ENCODE results near the gene SRGAP1.

The SRGAP1 gene

DNA sequence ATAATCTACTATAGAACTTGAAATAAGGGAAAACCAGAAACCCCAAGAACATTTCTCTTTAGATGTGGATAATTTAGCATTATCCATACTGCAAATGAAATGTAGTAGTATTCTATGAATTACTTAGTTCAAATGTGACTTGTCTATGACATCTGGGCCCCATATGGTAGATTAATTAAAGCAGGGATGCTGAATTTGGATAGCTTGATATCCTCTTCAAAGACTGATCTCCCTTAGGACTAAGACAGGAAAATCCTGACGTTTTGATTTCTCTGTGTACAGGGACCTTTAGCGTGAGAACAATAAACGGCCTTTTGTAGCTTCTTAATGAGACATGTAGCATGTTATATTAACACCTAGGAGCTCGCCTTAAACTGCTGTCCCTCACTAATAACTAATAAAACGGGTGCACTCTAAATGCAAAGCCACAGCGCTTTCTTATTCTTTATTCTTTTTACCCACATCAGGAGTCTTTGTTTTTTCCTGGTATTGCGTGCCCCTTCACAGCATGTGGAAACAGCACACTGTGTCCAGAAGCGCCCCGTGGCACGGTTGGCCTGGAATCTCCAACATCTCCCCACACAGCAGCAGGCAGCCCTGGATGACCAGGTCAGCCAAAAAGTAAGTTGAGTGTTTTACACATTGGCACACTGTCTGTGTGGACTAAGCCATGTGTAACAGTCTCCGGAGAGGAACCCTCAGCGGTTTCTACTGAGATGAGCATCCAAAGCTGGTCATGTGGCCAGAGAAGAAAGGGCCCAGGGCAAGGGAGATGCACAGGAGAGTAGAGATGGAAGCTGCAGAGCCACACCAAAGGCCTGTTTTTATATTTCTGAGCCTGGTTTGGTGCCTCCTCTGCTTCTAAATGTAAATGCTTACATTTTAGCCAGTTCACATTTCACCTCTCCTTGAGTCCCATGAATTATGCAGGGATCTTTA lies 93.1 kb downstream of the SRGAP1 start:
- no peak for DNase-seq (ENCODE audit: low read depth, low spot score)

DNA sequence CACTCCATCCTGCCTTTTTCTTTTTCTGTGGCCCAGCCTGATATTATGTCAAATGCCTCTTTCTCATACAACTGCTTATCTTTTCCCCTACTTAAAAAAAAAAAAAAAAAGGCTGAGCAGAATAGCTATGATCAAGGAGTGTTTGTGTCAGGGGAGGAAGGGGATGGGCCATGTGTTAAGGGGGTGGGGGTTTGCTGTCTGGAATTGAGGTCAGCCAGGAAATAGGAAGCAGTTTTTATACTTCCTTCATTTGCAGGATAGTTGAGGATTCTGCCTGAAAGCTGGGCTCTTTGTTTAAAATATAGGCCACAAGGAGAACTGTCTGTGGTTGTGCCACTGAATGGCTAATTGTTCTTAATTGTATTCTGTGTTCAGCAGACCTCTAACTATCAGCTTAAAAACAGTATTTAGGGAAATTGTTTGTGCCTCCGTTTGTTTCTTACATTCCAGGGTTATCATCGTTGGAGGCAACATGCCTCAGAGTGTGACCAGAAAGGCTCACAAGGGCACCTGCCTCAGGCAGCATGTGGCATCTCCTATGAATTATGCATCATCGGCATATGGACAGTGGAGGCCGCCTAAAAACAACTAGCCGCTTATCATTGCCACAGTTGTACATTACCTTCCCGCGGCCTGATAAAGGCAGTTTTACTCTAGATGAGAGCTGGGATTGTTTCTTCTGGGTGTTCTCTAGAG lies 96.0 kb downstream of the SRGAP1 start:
- DNase-seq (ENCODE audit: low read depth, low spot score): no peak

DNA sequence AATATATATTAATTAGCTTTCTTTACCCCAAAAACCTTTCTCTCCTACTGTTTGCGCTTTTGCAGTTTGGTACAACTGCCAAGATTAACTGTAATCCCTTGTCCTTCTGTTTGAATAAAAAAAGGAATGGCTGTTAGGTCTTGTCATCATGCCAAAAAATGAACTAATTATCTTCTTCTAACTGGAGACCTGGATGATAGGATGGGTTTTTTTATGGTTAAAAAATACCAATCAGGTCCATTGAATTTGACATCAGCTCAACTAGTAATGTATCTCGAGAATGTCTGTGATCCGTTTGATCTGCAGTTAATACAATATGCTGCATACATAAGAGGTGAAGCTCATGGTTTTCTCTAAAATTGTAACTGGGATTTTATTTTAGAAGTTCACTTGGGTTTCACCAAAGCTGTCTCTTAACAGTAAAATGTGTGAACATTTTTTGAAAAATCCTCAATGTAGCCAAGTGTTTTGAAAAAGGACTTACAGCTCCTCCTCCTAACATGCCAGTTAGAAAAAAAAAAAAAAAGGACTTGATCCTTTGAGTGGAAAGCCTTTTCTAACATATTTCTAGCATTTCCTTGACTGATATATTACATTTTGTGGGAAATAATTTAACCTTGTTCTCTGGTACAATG lies 96.8 kb downstream of the SRGAP1 start:
- DNase-seq (ENCODE audit: low read depth, low spot score): no peak

DNA sequence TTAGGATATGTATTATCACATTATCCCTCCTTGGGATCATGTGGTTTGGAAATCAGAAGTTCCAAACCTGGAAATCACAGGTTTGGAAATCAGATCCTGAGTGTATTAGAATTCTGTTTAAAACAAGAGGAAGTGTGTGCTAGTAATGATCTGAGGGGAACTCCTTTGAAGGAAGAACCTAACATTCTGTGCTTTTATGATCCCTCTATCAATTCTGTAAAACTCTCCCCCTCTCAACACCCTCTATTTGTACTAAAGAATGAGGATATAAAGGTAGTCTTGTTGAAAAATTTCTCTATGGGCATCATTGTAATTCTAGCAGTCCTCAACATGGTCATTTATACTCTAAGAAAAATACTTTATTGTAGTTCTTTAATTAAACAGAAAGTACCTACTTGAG lies 97.4 kb downstream of the SRGAP1 start:
- DNase-seq (ENCODE audit: low read depth, low spot score): no peak

DNA sequence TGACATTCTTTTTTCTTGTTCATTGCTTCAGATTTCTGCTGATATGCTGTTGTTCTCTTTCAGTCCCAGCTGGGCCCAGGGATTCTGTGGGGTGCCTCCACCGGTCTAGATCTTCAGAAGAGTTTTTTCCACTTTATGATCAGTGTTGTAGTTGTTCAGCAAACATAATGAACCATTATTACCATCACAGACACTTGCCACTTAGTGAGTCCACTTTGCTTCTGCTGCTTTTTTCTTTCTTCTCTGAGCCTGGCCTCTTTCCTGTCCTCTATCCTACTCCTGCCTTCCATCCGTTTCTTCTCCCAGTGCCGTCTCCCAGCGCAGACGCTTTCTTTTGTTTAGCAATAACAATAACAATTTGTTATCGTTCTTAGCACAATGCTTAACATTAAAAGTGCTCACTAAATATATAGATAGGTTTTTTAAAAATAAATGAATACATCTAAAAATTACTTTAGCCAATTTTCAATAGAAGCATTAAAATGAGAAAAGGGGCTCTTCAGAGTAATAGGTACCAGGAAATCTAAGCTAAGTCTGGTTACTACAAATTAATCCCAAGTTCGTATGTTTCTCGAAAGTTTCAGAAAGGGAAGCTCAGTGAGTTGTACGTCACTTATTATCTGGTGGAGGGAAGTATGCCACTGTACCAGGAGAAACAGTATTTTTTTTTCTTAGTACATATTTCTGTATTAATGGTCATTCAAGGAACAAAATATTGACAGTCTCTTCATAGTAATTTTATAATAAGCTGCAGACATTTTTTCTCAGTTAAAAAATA lies 98.2 kb downstream of the SRGAP1 start:
- DNase-seq (ENCODE audit: low read depth, low spot score): no peak

DNA sequence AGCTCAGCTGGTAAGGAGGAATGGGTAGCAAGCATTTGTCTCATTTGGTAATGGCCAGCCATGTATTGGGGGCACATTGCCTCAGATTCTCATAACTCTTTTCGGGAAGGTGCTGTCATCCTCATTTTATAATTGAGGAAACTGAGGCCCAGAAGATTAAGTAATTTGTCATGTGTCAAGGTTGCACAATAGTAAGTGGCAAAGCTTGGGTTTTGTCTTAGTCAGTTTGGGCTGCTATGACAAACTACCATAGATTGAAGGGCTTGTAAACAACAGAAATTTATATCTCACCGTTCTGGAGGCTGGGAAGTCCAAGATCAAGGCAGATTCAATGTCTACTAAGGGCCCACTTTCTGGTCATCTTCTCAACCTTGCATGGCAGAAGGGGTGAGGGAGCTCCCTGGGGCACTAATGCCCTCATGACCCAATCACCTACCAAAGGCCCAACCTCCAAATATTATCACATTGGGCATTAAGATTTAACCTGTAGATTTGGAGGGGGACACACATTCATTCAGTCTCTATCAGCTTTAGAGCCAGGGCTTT lies 99.6 kb downstream of the SRGAP1 start:
- no peak for DNase-seq (ENCODE audit: low read depth, low spot score)

DNA sequence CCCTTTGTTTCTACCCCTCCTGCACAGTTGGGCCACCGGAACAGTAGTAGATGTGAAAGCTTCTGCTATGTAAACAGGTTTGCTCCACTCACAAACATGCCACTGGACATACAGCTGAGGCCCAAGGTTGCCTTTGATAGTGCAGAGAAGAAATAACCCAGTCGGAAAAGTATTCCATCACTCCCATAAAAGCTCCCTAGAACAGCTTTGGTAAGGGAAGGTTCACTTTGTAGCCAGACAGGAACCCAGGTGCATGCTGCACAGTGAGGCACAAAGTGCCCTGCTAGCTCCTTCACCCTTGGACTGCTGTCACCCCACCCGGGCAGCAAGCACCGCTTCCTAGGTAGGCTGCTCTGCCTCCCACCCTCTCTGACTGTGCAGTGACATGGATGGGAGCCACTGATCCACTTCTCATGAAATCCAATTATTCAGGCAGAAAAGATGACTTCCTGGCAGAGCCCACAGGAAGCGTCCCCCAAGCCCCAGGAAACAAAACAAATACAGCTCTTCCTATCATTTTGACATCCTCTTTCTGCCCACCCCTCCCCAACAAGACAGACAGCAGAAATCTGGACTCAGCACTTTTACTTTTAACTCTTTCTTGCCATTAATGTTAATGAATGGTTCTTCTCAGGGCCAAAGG lies 100.2 kb downstream of the SRGAP1 start:
- no peak for DNase-seq (ENCODE audit: low read depth, low spot score)

DNA sequence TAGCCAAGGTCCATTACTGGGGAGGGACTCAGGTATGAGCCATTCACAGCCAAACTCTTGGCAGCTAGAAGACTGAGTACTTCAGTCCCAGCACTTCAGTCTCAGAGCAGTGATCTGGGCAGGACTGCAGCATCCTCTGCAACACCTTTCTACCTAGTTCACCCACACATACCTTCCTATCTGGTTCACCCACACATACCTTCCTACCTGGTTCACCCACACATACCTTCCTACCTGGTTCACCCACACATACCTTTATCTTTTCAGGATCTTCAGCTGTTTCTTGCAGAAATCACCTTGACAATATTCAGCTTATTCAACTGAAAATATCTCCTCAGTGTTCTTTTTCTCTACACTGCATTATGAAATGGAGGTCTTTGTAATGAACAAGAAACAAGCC lies 101.3 kb downstream of the SRGAP1 start:
- no peak for DNase-seq (ENCODE audit: low read depth, low spot score)

DNA sequence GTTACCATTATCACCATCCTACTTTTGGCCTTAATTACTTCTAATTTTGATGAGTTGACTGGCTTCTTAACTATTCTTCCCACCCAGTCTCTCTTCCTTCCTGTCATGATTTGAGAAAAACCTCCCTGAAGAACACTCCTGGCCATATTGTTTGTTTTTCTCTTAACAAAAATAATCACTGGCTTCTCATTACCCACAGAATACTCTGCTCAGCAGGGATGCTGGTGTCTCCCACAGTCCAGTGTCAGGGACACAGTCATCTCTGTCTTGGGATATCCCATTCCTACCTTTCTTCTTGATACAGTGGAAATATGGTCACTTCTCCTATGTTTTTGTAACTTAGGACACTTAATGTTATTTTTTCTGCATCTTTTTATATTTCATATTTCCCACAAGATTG lies 103.7 kb downstream of the SRGAP1 start:
- DNase-seq (ENCODE audit: low read depth, low spot score): no peak

DNA sequence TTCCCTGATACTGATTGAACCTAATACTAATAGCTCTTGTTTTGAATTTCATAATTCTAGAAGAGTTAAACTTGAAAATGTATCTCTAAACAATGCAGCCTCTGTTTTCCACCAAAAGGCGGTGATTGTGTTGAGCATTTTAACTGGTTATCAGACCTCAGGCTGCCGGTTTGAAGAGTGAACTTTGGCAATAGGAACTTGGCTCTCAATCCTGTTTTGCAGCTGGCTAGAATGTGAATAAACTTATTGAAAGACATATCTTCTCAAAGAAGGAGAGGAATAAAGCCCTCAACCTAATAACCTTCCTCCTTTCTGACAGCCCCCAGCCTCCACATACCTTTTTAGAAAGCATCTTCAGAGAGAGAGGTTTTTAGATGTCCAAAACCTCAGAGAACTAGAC lies 105.4 kb downstream of the SRGAP1 start:
- DNase-seq (ENCODE audit: low read depth, low spot score): peak; percentile 32

DNA sequence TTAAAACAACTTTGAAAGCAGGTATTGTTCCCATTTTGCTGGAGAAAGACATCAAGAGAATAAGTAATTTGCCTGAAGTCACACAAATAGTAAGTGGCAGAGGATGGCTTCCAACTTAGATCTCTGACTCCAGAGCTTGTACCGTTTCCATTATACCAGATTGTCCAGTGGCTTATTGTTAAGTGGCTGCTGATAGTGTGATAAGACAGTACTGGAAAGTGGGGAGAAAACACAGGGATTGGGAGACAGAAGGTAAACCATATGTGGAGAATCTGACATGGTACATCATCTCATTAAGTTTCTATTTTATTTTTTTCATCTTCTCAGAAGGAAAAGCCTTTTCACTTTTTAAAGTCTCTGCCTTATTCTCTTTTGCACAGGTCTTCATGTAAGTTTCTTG lies 108.5 kb downstream of the SRGAP1 start:
- DNase-seq (ENCODE audit: low read depth, low spot score): no peak

DNA sequence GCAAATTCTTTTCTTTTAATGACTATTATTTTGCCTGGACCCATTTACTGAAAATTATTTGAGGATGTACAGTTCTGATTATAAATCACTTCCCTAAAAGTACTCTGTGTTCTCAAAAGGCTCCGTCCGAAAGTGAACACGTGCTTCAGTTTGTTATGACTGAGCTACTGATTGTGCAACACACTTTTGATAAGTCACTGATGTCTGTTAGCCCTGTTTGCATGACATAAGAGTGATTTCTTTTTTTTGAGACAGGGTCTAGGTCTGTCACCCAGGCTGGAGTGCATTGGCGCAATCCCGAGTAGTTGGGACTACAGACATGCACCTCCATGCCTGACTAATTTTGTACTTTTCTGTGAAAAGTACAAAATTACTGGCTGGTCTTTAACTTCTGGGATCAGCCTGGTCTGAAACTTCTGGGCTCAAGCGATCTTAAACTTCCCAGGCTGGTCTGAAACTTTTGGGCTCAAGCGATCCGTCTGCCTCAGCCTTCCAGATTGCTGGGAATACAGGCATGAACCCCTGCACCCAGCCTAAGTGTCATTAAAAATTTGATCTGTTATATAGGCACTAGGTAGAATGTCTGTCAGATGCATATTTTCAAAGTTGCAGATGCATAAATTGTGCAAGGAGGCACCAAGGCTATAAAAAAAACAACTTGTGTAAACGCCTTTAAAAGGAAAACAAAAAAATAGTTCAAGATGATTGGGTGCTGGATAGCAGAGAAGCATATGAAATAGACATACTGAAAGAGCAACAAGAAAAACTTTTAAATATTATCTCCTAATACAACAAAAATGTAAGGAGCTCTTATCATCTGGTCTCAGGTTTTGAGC lies 111.5 kb downstream of the SRGAP1 start:
- no peak for DNase-seq (ENCODE audit: low read depth, low spot score)

DNA sequence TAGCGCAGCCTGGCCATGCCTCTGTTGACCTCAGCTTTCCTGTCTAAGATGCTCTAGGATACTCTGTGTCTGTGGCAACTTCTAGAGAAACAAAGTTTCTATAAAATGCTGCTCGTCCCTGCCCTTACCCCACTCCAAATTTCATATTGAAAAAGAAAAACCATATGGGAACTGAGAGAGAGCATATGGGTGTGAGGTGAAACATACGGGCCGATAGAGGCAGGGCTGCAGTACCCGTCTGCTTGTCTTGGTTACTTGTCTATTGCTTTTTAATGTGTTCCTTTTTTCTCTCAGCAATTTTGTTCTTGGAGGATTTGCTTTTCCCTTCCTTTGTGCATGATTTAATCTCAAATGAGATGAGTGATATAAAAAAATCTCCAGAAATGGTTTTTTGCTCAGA lies 113.0 kb downstream of the SRGAP1 start:
- no peak for DNase-seq (ENCODE audit: low read depth, low spot score)

DNA sequence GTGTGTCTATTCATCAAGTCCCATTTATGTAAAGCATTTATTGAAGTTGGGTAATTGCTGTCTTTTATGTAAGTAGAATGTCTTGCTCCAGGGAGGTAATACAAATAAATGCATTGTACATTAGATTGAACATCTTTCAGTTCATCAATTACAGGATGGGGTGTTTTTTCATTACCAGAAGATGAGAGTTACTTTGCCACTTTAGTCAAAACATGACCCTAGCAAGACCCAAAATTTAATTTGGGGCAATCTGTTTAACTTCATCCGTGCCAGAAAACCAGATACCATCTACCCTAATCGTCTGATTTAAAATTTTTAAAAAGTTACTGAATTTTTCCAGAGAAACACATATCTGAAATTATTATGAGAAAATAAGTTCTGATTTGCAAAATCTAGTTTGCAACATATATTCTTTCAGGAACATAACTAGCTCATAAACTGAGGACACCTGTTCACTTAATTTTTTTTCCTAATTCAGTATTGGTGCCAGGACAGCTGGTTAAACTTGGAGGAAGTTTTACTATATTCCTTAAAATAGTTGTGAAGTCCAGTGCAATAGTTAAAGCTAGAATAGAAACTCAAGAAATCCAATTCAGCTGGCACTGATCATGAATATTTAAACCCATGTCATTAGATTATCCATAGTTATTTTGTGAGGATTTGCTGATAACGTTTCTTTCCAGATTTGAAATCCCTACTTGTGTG lies 114.5 kb downstream of the SRGAP1 start:
- no peak for DNase-seq (ENCODE audit: low read depth, low spot score)

DNA sequence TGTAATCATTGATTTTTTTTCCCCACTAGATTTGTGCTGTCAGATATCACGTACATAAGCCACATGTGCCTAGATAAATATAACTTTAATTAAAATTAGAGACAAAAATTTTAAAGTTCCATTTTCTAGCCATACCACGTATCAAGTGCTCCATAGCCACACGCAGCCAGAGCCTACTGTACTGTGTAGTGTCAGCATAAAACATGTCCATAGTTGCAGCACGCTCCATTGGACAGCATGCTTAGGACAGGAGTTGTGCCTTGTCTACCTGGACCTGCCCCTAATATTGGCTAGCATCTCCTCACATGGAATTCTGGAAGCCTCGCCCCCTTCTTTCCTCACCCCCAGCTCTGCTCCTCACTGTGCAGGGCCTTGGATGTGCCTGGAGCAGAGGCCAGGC lies 116.5 kb downstream of the SRGAP1 start:
- no peak for DNase-seq (ENCODE audit: low read depth, low spot score)

DNA sequence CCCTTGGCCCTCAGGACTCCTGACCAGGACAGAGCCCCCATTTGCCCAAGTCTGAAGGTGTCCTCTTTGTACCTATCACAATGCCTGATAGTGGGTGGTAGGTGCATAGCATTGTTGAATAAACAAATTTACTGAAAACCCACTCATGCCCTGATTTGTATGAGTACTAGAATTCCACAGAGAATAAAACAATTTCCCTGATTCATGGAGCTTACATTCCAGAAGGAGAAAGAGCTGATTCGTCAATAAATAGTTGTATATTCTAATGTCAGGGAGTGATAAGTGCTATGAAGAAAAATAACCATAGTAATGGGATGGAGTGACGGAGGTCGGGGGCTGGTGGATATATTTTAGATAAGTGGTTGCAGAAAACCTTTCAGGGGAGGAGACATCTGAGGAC lies 117.0 kb downstream of the SRGAP1 start:
- DNase-seq (ENCODE audit: low read depth, low spot score): no peak

DNA sequence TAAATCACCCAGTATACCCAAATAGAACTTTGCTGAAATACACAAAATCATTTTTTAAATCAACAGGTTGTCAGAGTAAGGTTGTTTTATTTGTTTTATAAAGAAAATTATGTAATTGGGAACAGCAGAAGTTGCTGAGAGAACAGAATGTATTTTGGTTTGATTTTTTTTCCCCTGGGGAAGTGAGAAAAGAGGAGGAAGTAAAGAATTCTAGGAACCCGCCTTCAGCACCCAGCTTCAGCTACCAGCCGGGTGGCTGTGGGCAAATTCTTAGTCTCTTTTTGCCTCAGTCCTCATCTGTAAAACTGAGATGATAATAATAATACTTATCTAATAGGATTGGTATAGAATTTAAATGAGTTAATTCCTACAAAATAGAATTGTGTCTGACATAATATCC lies 119.4 kb downstream of the SRGAP1 start:
- DNase-seq (ENCODE audit: low read depth, low spot score): no peak

DNA sequence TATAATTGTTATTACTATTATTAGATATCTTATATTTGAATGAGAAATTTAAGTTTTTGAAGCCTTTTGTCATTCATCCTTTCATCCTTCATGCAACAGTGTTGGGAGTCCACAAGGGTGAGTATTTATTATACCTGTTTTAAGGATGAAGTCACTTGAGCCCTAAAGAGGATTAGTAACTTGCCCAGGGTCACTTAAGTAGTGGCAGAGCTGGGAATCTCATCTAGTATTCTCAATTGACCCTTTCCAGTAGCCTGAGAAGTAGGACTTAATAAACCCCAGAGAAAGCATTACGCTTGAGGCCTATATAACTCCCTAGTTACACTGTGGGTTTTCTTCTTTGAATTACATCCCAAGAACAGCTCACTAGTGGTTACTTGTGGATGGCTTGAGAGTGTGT lies 119.8 kb downstream of the SRGAP1 start:
- DNase-seq (ENCODE audit: low read depth, low spot score): no peak

DNA sequence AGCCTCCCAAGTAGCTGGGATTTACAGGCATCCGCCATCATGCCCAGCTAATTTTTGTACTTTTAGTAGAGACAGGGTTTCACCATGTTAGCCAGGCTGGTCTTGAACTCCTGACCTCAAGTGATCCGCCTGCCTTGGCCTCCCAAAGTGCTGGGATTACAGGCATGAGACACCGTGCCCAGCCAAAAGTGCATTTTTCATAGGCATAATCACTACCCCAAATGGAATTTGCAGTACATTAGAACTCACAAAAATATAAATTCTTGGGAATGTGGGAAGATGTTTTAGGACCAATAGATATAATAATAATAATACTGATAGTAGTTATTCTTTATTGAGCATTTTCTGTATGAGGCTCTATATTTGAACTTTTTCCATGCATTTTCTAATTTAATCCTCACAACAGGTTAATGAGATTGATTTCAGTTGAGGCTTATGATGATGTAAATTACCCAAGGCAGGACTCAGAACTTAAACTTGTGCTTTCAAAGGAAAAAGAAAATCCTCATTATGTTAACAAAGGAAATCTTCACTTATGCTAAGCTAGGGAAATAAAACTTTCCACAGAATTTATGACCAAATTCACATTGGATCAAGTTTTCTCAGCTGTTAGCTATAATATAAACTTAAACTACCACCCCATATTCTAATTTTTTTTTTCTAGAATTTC lies 121.6 kb downstream of the SRGAP1 start:
- DNase-seq (ENCODE audit: low read depth, low spot score): no peak

All from astrocyte of the hippocampus (primary cell).